H1 (cell line): Measurements from ENCODE around the gene NR2F2. TPM values are rescaled to one million over a fixed set of nuclear protein-coding genes. Genes with fewer than 3 reads are reported as not detected.

Source experiments
- CTCF ChIA-PET: fragments of 300-600 bp; sonication (Branson Sonifier 250); formaldehyde crosslinking; loops from one replicate; lab custom pipeline; 2021; ENCODE audit not compliant: partially characterized antibody; lab: Charles Lee
- POLR2A ChIA-PET: fragments of 300-600 bp; sonication (Branson Sonifier 250); formaldehyde crosslinking; loops from one replicate; lab custom pipeline; 2021; ENCODE audit warnings: inconsistent platforms; ENCODE audit not compliant: partially characterized antibody; lab: Charles Lee
- DNase-seq, 2 experiments: peaks; one replicate each; pipeline versions ENCODE4 v3.0.0 to v3.0.0-alpha.2; 2010 to 2022; ENCODE audit warnings: low spot score in 2 of 2, low read depth in 1 of 2, mixed read lengths in 1 of 2
- FAIRE-seq: peaks from 2 replicates; lab custom pipeline; 2011; peaks lifted over from hg19 to GRCh38; lab: Jason Lieb, UNC
- H2AFZ ChIP-seq: 2 replicates; pipeline ENCODE4 v1.8.1; 2012; ENCODE audit warnings: low read length, inconsistent platforms
- H2AK5ac ChIP-seq: 2 replicates; pipeline ENCODE4 v1.6.1; 2013; ENCODE audit warnings: low read depth, low read length
- H2BK120ac ChIP-seq: replicated peaks from 2 replicates; pipeline ENCODE3; 2013; ENCODE audit warnings: low read depth, low read length, inconsistent platforms
- H2BK12ac ChIP-seq: 2 replicates; pipeline ENCODE4 v1.6.1; 2013; ENCODE audit warnings: low read depth, low read length
- H2BK15ac ChIP-seq: 2 replicates; pipeline ENCODE4 v1.6.1; 2013; ENCODE audit warnings: low read length
- H2BK20ac ChIP-seq: 2 replicates; pipeline ENCODE4 v1.6.1; 2013; ENCODE audit warnings: low read length
- H2BK5ac ChIP-seq: 2 replicates; pipeline ENCODE4 v1.6.1; 2013; ENCODE audit warnings: low read depth, low read length
- H3K14ac ChIP-seq: 2 replicates; pipeline ENCODE4 v1.6.1; 2013; ENCODE audit warnings: inconsistent platforms; ENCODE audit not compliant: insufficient read length
- H3K18ac ChIP-seq: 2 replicates; pipeline ENCODE4 v1.6.1; 2013; ENCODE audit warnings: low read length; ENCODE audit errors: extremely low read depth
- H3K23ac ChIP-seq: 2 replicates; pipeline ENCODE4 v1.6.1; 2013; ENCODE audit warnings: inconsistent platforms; ENCODE audit not compliant: insufficient read length
- H3K23me2 ChIP-seq: 2 replicates; pipeline ENCODE4 v1.6.1; 2013; ENCODE audit warnings: low read depth, low read length
- H3K27ac ChIP-seq: 2 replicates; pipeline ENCODE4 v1.6.1; 2011; ENCODE audit warnings: low read depth, low read length, inconsistent platforms
- H3K27me3 ChIP-seq, 4 experiments: replicated peaks in 1 of 4; 1 replicate in 1 of 4; 2 replicates in 3 of 4; pipeline versions ENCODE4 v1.6.1 to v1.8.1; 2011 to 2013; ENCODE audit warnings: low read length in 3 of 4, mild to moderate bottlenecking in 3 of 4, inconsistent platforms in 2 of 4, mixed read lengths in 2 of 4, moderate library complexity in 1 of 4; ENCODE audit not compliant: control insufficient read depth in 3 of 4, insufficient read depth in 3 of 4; ENCODE audit errors: extremely low read depth in 1 of 4
- H3K36me3 ChIP-seq, 4 experiments: 2 replicates each; pipeline versions ENCODE4 v1.6.1 to v1.8.1; 2011 to 2013; ENCODE audit warnings: mild to moderate bottlenecking in 4 of 4, low read length in 3 of 4, moderate library complexity in 2 of 4, control low read depth in 1 of 4, inconsistent platforms in 1 of 4; ENCODE audit not compliant: insufficient read depth in 4 of 4, control insufficient read depth in 2 of 4
- H3K4ac ChIP-seq: replicated peaks from 2 replicates; pipeline ENCODE3; 2013; ENCODE audit warnings: low read length, low read depth, mixed read lengths, inconsistent platforms; ENCODE audit not compliant: insufficient read length
- H3K4me1 ChIP-seq, 4 experiments: replicated peaks in 1 of 4; 1 replicate in 1 of 4; 2 replicates in 3 of 4; pipeline versions ENCODE4 v1.6.1 to v1.8.1; 2011 to 2013; ENCODE audit warnings: low read length in 3 of 4, inconsistent platforms in 2 of 4, mixed read lengths in 1 of 4; ENCODE audit not compliant: insufficient read depth in 4 of 4, control insufficient read depth in 3 of 4
- H3K4me2 ChIP-seq, 2 experiments: 2 replicates each; pipeline versions ENCODE4 v1.6.1 to v1.8.1; 2011 to 2013; ENCODE audit warnings: low read depth in 2 of 2, low read length in 2 of 2, control low read depth in 1 of 2, inconsistent platforms in 1 of 2, mild to moderate bottlenecking in 1 of 2; ENCODE audit not compliant: insufficient read depth in 1 of 2
- H3K4me3 ChIP-seq, 4 experiments: fragments of 200-600, 300-600 bp in 1 of 4; sonication (generic), shearing (Covaris generic), sonication (Bioruptor Twin) in 1 of 4; 2 replicates each; pipeline versions ENCODE4 v1.5.1 to v1.8.1; 2011 to 2016; ENCODE audit warnings: low read length in 4 of 4, low read depth in 3 of 4, control low read depth in 2 of 4, inconsistent platforms in 2 of 4, mild to moderate bottlenecking in 2 of 4, mixed read lengths in 1 of 4, moderate library complexity in 1 of 4; ENCODE audit not compliant: insufficient read depth in 2 of 4; ENCODE audit errors: extremely low read depth in 1 of 4
- H3K56ac ChIP-seq: replicated peaks from 2 replicates; pipeline ENCODE3; 2013; ENCODE audit warnings: low read depth, mild to moderate bottlenecking, mixed read lengths, low read length, inconsistent platforms; ENCODE audit not compliant: insufficient read length
- H3K79me1 ChIP-seq: 2 replicates; pipeline ENCODE4 v1.6.1; 2013; ENCODE audit warnings: low read depth, low read length, control low read depth
- H3K79me2 ChIP-seq, 2 experiments: 2 replicates each; pipeline versions ENCODE4 v1.6.1 to v1.8.1; 2012 to 2013; ENCODE audit warnings: low read length in 2 of 2, mild to moderate bottlenecking in 2 of 2, inconsistent platforms in 1 of 2; ENCODE audit not compliant: insufficient read depth in 2 of 2, control insufficient read depth in 1 of 2
- H3K9ac ChIP-seq, 4 experiments: replicated peaks in 1 of 4; 1 replicate in 1 of 4; 2 replicates in 3 of 4; pipeline versions ENCODE4 v1.6.1 to v1.8.1; 2011 to 2013; ENCODE audit warnings: low read depth in 3 of 4, low read length in 3 of 4, control low read depth in 2 of 4, mild to moderate bottlenecking in 2 of 4, moderate library complexity in 2 of 4, inconsistent platforms in 1 of 4; ENCODE audit errors: extremely low read depth in 1 of 4
- H3K9me3 ChIP-seq, 2 experiments: 2 replicates each; pipeline versions ENCODE4 v1.6.1 to v1.8.1; 2012 to 2013; ENCODE audit warnings: mild to moderate bottlenecking in 2 of 2, moderate library complexity in 2 of 2, control low read depth in 1 of 2, inconsistent platforms in 1 of 2, low read depth in 1 of 2, low read length in 1 of 2, mixed read lengths in 1 of 2; ENCODE audit not compliant: insufficient read depth in 2 of 2
- H4K20me1 ChIP-seq, 2 experiments: replicated peaks in 1 of 2; 2 replicates each; pipeline versions ENCODE3 to v1.8.1; 2011 to 2013; ENCODE audit warnings: inconsistent platforms in 2 of 2, low read length in 2 of 2, mild to moderate bottlenecking in 1 of 2; ENCODE audit not compliant: insufficient read depth in 2 of 2, control insufficient read depth in 1 of 2
- H4K5ac ChIP-seq: 2 replicates; pipeline ENCODE4 v1.6.1; 2013; ENCODE audit warnings: low read length, low read depth, mixed read lengths, inconsistent platforms; ENCODE audit not compliant: insufficient read length
- H4K8ac ChIP-seq: 2 replicates; pipeline ENCODE4 v1.8.0; 2013; ENCODE audit warnings: mild to moderate bottlenecking, moderate library complexity, low read length, inconsistent platforms; ENCODE audit not compliant: insufficient read depth; ENCODE audit errors: extremely low read depth
- H4K91ac ChIP-seq: replicated peaks from 2 replicates; pipeline ENCODE3; 2013; ENCODE audit warnings: low read length, mixed read lengths, inconsistent platforms; ENCODE audit not compliant: insufficient read length
- RFX5 ChIP-seq: IDR thresholded peaks from 2 replicates; pipeline ENCODE4 v1.6.1; 2011; ENCODE audit warnings: low read depth, low read length, improper control_type of control experiment, borderline replicate concordance
- RNF2 ChIP-seq: fragments of 200-900, 300-1000 bp; sonication (generic); IDR thresholded peaks from 2 replicates; pipeline ENCODE4 v1.7.1; 2016; ENCODE audit warnings: borderline replicate concordance, low read depth, mild to moderate bottlenecking, antibody characterized with exemption, low read length; ENCODE audit not compliant: poor library complexity, severe bottlenecking; ENCODE audit errors: missing control alignments
- SUZ12 ChIP-seq: fragments of 200-600 bp; sonication (generic); IDR thresholded peaks from 2 replicates; pipeline ENCODE4 v1.6.1; 2012; ENCODE audit warnings: mild to moderate bottlenecking, inconsistent platforms, low read length, moderate library complexity, mixed read lengths
- WGBS, 2 experiments: shearing (Covaris generic) in 1 of 2; methylation state at CpG; one replicate each; pipeline versions ENCODE4 v1.1.6 to v1.1.7; 2013 to 2015; ENCODE audit warnings: low lambda C conversion rate in 2 of 2, mixed read lengths in 2 of 2, inconsistent platforms in 1 of 2, low coverage in 1 of 2, missing lambda C conversion rate in 1 of 2; ENCODE audit not compliant: insufficient replicate concordance in 2 of 2, insufficient coverage in 1 of 2, insufficient read length in 1 of 2; ENCODE audit errors: extremely low coverage in 1 of 2, missing lambda C conversion rate in 1 of 2; 5-methylcytosine and 5-hydroxymethylcytosine counted together
- polyA plus RNA-seq, 7 experiments: library from polyadenylated mRNA; depleted of rRNA in 3 of 7; stranded (reverse) in 5 of 7; unstranded in 2 of 7; fragments of >200 nt in 5 of 7; fragments of 200-250 nt in 2 of 7; gene quantifications; 1 replicate in 5 of 7; 2 replicates in 1 of 7; 4 replicates in 1 of 7; pipeline versions ENCODE4 v1.2.1 to v1.2.3, GENCODE V29; 2011 to 2013; ENCODE audit warnings: missing spikeins in 2 of 7, mixed read lengths in 2 of 7
- total RNA-seq: library from RNA; stranded (reverse); fragmentation: NEBNext Ultra II Directional; extraction: Animal tissue kit (Norgen Biotek cat#: 25700); gene quantifications from 2 replicates; pipeline ENCODE4 v1.2.1, GENCODE V29; 2021

NR2F2 gene
- total and polyA plus RNA-seq, 2 of the 8 experiments (the other 6 are each of a cell fraction or from before 2014, with no cell fraction given) = 0.03 TPM; not detected in 1

GRCh38 chr15:96337365-96338023 is 7.0 kb downstream of the NR2F2 start:
- no peak for DNase-seq
- Histone ChIP-seq H3K56ac (no peak overlapping the region), H3K23me2 (peaks cover 10% of the 10 kb centered on the region; the same call in 1 of the 2 replicates), H2AK5ac (no peak overlapping the region), H4K20me1 (peaks cover 0 to 11% of the 10 kb centered on the region in 2 experiments), H3K4ac (no peak overlapping the region), H2AFZ (no peak overlapping the region), H3K4me2 (peak overlapping the region; percentile 20 to 54; a peak in 3 of 4 replicates), H3K79me1 (no peaks in the 10 kb centered on the region), H3K36me3 (no peaks in the 10 kb centered on the region), H3K27me3 (peaks cover 54 to 92% (median 79%) of the 10 kb centered on the region in 4 experiments), H2BK20ac (peak overlapping the region; percentile 43; the same call in 1 of the 2 replicates), H3K18ac (no peak overlapping the region), H4K8ac (no peak overlapping the region; the same call in 1 of the 2 replicates), H3K79me2 (no peaks in the 10 kb centered on the region), H3K4me3 (peak overlapping the region in 1 of 4 experiments; percentile 15; a peak in 1 of 8 replicates), H2BK5ac (peak overlapping the region; percentile 40; the same call in 1 of the 2 replicates), H3K23ac (no peak overlapping the region), H3K4me1 (peaks cover 16 to 28% (median 25%) of the 10 kb centered on the region in 4 experiments), H3K27ac (no peak overlapping the region), H3K9ac (no peak overlapping the region), H2BK15ac (no peak overlapping the region), H3K14ac (no peak overlapping the region), H4K91ac (no peak overlapping the region), H4K5ac (no peak overlapping the region), H3K9me3 (no peaks in the 10 kb centered on the region), H2BK120ac (no peak overlapping the region), H2BK12ac (no peak overlapping the region)
- POLR2A ChIA-PET = interaction anchor here (1.2 to 2.4 kb wide), 3 partner anchors 10 to 79 kb away, joined by 4 to 6 read pairs (median 5); no protein-coding TSS in a partner anchor
- CTCF ChIA-PET = interaction anchor here (0.6 to 2.8 kb wide), 9 partner anchors 8 to 1756 kb away, joined by 3 to 24 read pairs (median 4); no protein-coding TSS in a partner anchor
- TF ChIP-seq SUZ12 = peak; percentile 56
- no peak for TF ChIP-seq RFX5
- TF ChIP-seq RNF2 = peak; percentile 91
- no peak for FAIRE-seq
- 3% methylated on average over 10 of the region's 14 CpGs; no CpG with 5 or more reads in 1 of the 2 experiments for WGBS, 2 experiments
